HepG2 (cell line): ENCODE results near the gene MCM8. TPM values are rescaled to one million over a fixed set of nuclear protein-coding genes. Genes with fewer than 3 reads are reported as not detected.

Experiments used
- ATAC-seq: fragments of 200-7000 bp; cut with Tn5 transposase; 3 replicates; pipeline ENCODE4 v1.9.1; 2020; ENCODE audit warnings: mild to moderate bottlenecking, moderate library complexity
- BruUV-seq: library from RNA; stranded (reverse); fragments of 400-500 nt; replicated peaks from 2 replicates; lab custom pipeline; 2021; lab: Mats Ljungman, UMichigan
- CTCF ChIA-PET: fragments of 300-600 bp; formaldehyde crosslinking; extraction: SDS; loops from one replicate; lab custom pipeline; 2021; ENCODE audit warnings: low total read pairs, inconsistent platforms, low intra/inter-chr PET ratio; lab: Yijun Ruan, JAX
- POLR2A ChIA-PET: fragments of 350-600 bp; sonication (Branson Sonifier 250); formaldehyde crosslinking; loops from one replicate; lab custom pipeline; 2020; ENCODE audit warnings: antibody characterized with exemption, inconsistent platforms; lab: Yijun Ruan, JAX
- DNase-seq: peaks from one replicate; pipeline ENCODE4 v3.0.0-alpha.2; 2015; ENCODE audit warnings: low spot score
- FAIRE-seq: peaks from 3 replicates; lab custom pipeline; 2011; peaks lifted over from hg19 to GRCh38; lab: Jason Lieb, UNC
- H2AFZ ChIP-seq: one replicate; pipeline ENCODE4 v1.6.1; 2011; ENCODE audit warnings: low read length, inconsistent platforms
- H3K27ac ChIP-seq: fragments of 300-600 bp; 3 replicates; pipeline ENCODE4 v1.8.0; 2011; ENCODE audit warnings: mixed run types, mild to moderate bottlenecking, mixed read lengths, low read length, inconsistent platforms; ENCODE audit not compliant: insufficient read depth; ENCODE audit errors: extremely low read length
- H3K27me3 ChIP-seq, 2 experiments: fragments of 200-600 bp in 1 of 2; 2 replicates in 1 of 2; 3 replicates in 1 of 2; pipeline versions ENCODE4 v1.6.0 to v1.8.0; 2011; ENCODE audit warnings: low read length in 2 of 2, mild to moderate bottlenecking in 2 of 2, moderate library complexity in 2 of 2, inconsistent platforms in 1 of 2; ENCODE audit not compliant: insufficient read depth in 2 of 2, control insufficient read depth in 1 of 2
- H3K36me3 ChIP-seq, 2 experiments: fragments of 200-600 bp in 1 of 2; replicated peaks in 1 of 2; 2 replicates in 1 of 2; 3 replicates in 1 of 2; pipeline versions ENCODE4 v1.5.1 to v1.8.0; 2011; ENCODE audit warnings: low read length in 2 of 2, inconsistent platforms in 1 of 2; ENCODE audit not compliant: insufficient read depth in 2 of 2, control insufficient read depth in 1 of 2
- H3K4me1 ChIP-seq: 2 replicates; pipeline ENCODE4 v1.5.1; 2012; ENCODE audit warnings: low read length, inconsistent platforms; ENCODE audit not compliant: insufficient read depth
- H3K4me2 ChIP-seq: 2 replicates; pipeline ENCODE4 v1.6.0; 2011; ENCODE audit warnings: low read depth, low read length, inconsistent platforms
- H3K4me3 ChIP-seq, 3 experiments: fragments of 200-600 bp in 1 of 3; sonication (generic), shearing (Covaris generic) in 1 of 3; replicated peaks in 1 of 3; 2 replicates each; pipeline ENCODE4 v1.5.1; 2011 to 2016; ENCODE audit warnings: low read length in 3 of 3, inconsistent platforms in 2 of 3, low read depth in 2 of 3, mild to moderate bottlenecking in 2 of 3, control low read depth in 1 of 3, mixed read lengths in 1 of 3; ENCODE audit not compliant: insufficient read depth in 1 of 3
- H3K79me2 ChIP-seq: one replicate; pipeline ENCODE4 v1.6.1; 2011; ENCODE audit warnings: low read length, inconsistent platforms; ENCODE audit not compliant: insufficient read depth
- H3K9ac ChIP-seq: 2 replicates; pipeline ENCODE4 v1.6.0; 2011; ENCODE audit warnings: mild to moderate bottlenecking, low read depth, low read length, inconsistent platforms; ENCODE audit not compliant: insufficient read depth
- H3K9me3 ChIP-seq: 2 replicates; pipeline ENCODE4 v1.5.1; 2012; ENCODE audit warnings: mild to moderate bottlenecking, low read length
- H4K20me1 ChIP-seq: 2 replicates; pipeline ENCODE4 v1.6.0; 2011; ENCODE audit warnings: inconsistent platforms, mild to moderate bottlenecking, low read length, moderate library complexity; ENCODE audit not compliant: insufficient read depth
- ADNP ChIP-seq: sonication (generic); formaldehyde crosslinking; IDR thresholded peaks from 2 replicates; pipeline ENCODE4 v1.4.0; 2020; ENCODE audit warnings: missing genetic modification reagents
- ATF2 ChIP-seq: sonication (generic); formaldehyde crosslinking; IDR thresholded peaks from 2 replicates; pipeline ENCODE4 v1.4.0; 2020; ENCODE audit warnings: missing genetic modification reagents
- CHCHD3 ChIP-seq: sonication (generic); formaldehyde crosslinking; IDR thresholded peaks from 2 replicates; pipeline ENCODE4 v1.8.0; 2022; ENCODE audit warnings: mild to moderate bottlenecking, missing genetic modification reagents, moderate library complexity
- ETV6 ChIP-seq: sonication (generic); formaldehyde crosslinking; conservative IDR thresholded peaks from 2 replicates; pipeline ENCODE4 v1.4.0; 2020; ENCODE audit warnings: missing genetic modification reagents
- FLYWCH1 ChIP-seq: sonication (generic); formaldehyde crosslinking; IDR thresholded peaks from 2 replicates; pipeline ENCODE4 v1.8.1; 2023; ENCODE audit warnings: mild to moderate bottlenecking, missing genetic modification reagents
- FOXK2 ChIP-seq: fragments of 450-650 bp; IDR thresholded peaks from 2 replicates; pipeline ENCODE4 v1.6.1; 2016
- GPN1 ChIP-seq: sonication (generic); formaldehyde crosslinking; IDR thresholded peaks from 2 replicates; pipeline ENCODE4 v1.5.1; 2020; ENCODE audit warnings: missing genetic modification reagents, borderline replicate concordance
- KLF9 ChIP-seq: IDR thresholded peaks from 2 replicates; pipeline ENCODE4 v1.6.1; 2016; ENCODE audit warnings: low read depth
- MEIS1 ChIP-seq: sonication (generic); formaldehyde crosslinking; IDR thresholded peaks from 2 replicates; pipeline ENCODE4 v1.9.0; 2021; ENCODE audit warnings: mild to moderate bottlenecking, missing genetic modification reagents, moderate library complexity, borderline replicate concordance
- NCOA2 ChIP-seq: sonication (generic); formaldehyde crosslinking; IDR thresholded peaks from 2 replicates; pipeline ENCODE4 v1.8.0; 2022; ENCODE audit warnings: inconsistent platforms
- PHF8 ChIP-seq: sonication (generic); formaldehyde crosslinking; IDR thresholded peaks from 2 replicates; pipeline ENCODE4 v1.5.0; 2020; ENCODE audit warnings: missing genetic modification reagents
- RAD51 ChIP-seq: fragments of 450-650 bp; IDR thresholded peaks from 2 replicates; pipeline ENCODE4 v1.6.1; 2016; ENCODE audit warnings: borderline replicate concordance
- RARA ChIP-seq: IDR thresholded peaks from 2 replicates; pipeline ENCODE4 v1.6.1; 2016; ENCODE audit warnings: missing genetic modification reagents, missing compliant biosample characterization
- SIX1 ChIP-seq: sonication (generic); formaldehyde crosslinking; IDR thresholded peaks from 2 replicates; pipeline ENCODE4 v1.4.0; 2020; ENCODE audit warnings: missing genetic modification reagents, borderline replicate concordance
- SIX4 ChIP-seq: sonication (generic); formaldehyde crosslinking; IDR thresholded peaks from 2 replicates; pipeline ENCODE4 v1.4.0; 2020; ENCODE audit warnings: missing genetic modification reagents
- SRY ChIP-seq: sonication (generic); formaldehyde crosslinking; IDR thresholded peaks from 2 replicates; pipeline ENCODE4 v1.8.0; 2022; ENCODE audit warnings: mild to moderate bottlenecking, missing genetic modification reagents
- TCF7 ChIP-seq: sonication (generic); IDR thresholded peaks from 2 replicates; pipeline ENCODE4 v1.6.1; 2016; ENCODE audit warnings: antibody characterized with exemption, low read depth
- XRCC5 ChIP-seq: fragments of 200-400 bp; formaldehyde crosslinking; optimal IDR thresholded peaks from 2 replicates; pipeline ENCODE3; 2017; ENCODE audit warnings: mild to moderate bottlenecking, low read length
- ZNF225 ChIP-seq: sonication (generic); formaldehyde crosslinking; IDR thresholded peaks from 2 replicates; pipeline ENCODE4 v1.4.0; 2020; ENCODE audit warnings: mild to moderate bottlenecking, missing genetic modification reagents
- ZNF549 ChIP-seq: sonication (generic); formaldehyde crosslinking; IDR thresholded peaks from 2 replicates; pipeline ENCODE4 v1.5.0; 2020; ENCODE audit warnings: missing genetic modification reagents
- ZNF589 ChIP-seq: sonication (generic); formaldehyde crosslinking; conservative IDR thresholded peaks from 2 replicates; pipeline ENCODE4 v1.8.0; 2022; ENCODE audit warnings: mild to moderate bottlenecking, moderate library complexity, missing genetic modification reagents
- ZNF598 ChIP-seq: sonication (generic); formaldehyde crosslinking; IDR thresholded peaks from 2 replicates; pipeline ENCODE4 v1.5.1; 2020; ENCODE audit warnings: mild to moderate bottlenecking, missing genetic modification reagents, borderline replicate concordance
- ZNF709 ChIP-seq: sonication (generic); formaldehyde crosslinking; IDR thresholded peaks from 2 replicates; pipeline ENCODE4 v1.5.0; 2020; ENCODE audit warnings: mild to moderate bottlenecking, missing genetic modification reagents
- ZNF839 ChIP-seq: sonication (generic); formaldehyde crosslinking; IDR thresholded peaks from 2 replicates; pipeline ENCODE4 v1.4.0; 2020; ENCODE audit warnings: missing genetic modification reagents, mild to moderate bottlenecking, borderline replicate concordance
- ZSCAN31 ChIP-seq: sonication (generic); formaldehyde crosslinking; IDR thresholded peaks from 2 replicates; pipeline ENCODE4 v1.5.0; 2020; ENCODE audit warnings: low read depth, mild to moderate bottlenecking, missing genetic modification reagents
- ZXDC ChIP-seq: sonication (generic); formaldehyde crosslinking; IDR thresholded peaks from 2 replicates; pipeline ENCODE4 v1.5.0; 2020; ENCODE audit warnings: mild to moderate bottlenecking, missing genetic modification reagents
- WGBS: methylation state at CpG from one replicate; pipeline ENCODE4 v1.1.6; 2017; ENCODE audit warnings: low lambda C conversion rate; 5-methylcytosine and 5-hydroxymethylcytosine counted together
- in situ Hi-C: cut with HindIII; loops from 2 replicates; pipeline ENCODE4 v1.10.0; 2017; ENCODE audit warnings: low pct_unique_long_range_greater_than_20kb; ENCODE audit not compliant: extremely low pct_ligation_motif_present
- intact Hi-C: fragments of 100-400 bp; cut with micrococcal nuclease; formaldehyde crosslinking; loops from one replicate; pipeline ENCODE4 v1.10.0; 2022; ENCODE audit not compliant: unreplicated experiment
- polyA plus RNA-seq, 8 experiments: library from polyadenylated mRNA; depleted of rRNA in 3 of 8; stranded (reverse) in 7 of 8; unstranded in 1 of 8; fragments of >200 nt; fragmentation: Illumina TruSeq in 4 of 8; extraction: Trizol in 4 of 8; gene quantifications; 2 replicates each; pipeline versions ENCODE4 v1.2.1 to v1.2.3, GENCODE V29; 2011 to 2016; ENCODE audit warnings: low read depth in 4 of 8, missing spikeins in 1 of 8, mixed read lengths in 1 of 8; ENCODE audit not compliant: insufficient read depth in 1 of 8
- total RNA-seq, 5 experiments: library from RNA; depleted of rRNA; stranded (reverse); fragments of >200 nt; fragmentation: Illumina TruSeq; extraction: Trizol; gene quantifications; 2 replicates each; pipeline ENCODE4 v1.2.3, GENCODE V29; 2016; ENCODE audit warnings: low read depth in 1 of 5

MCM8 gene
- total and polyA plus RNA-seq, 2 of the 13 experiments (the other 11 are each of a cell fraction or from before 2014, with no cell fraction given), result 11.5 to 59.3 TPM

- DNase-seq (peak; percentile 86), ATAC-seq (no peak), FAIRE-seq (peak; percentile 28)
- in situ Hi-C loops (no loop called here), intact Hi-C loops (no loop called here)
- H3K79me2 ChIP-seq, result peaks cover 65% of the 10 kb centered on the region
- ChIA-PET CTCF (no interaction called here), POLR2A (interaction anchor here (0.5 to 2.7 kb wide), 18 partner anchors 11 to 494 kb away, joined by 3 to 13 read pairs (median 4); partner anchors contain the start of genes FERMT1 and LRRN4)
- H3K27me3 ChIP-seq, result no peaks in the 10 kb centered on the region; a peak in 1 of 5 replicates
- H3K36me3 ChIP-seq, result peaks cover 16 to 34% of the 10 kb centered on the region in 2 experiments
- no TSS peak for BruUV-seq
- peak overlapping the region; percentile 87 for H3K4me2 ChIP-seq
- H2AFZ ChIP-seq, result no peak overlapping the region
- H3K4me3 ChIP-seq, result peak overlapping the region; percentile 86 to 98 (median 97)
- WGBS, result 7% methylated on average over 5 of the region's 5 CpGs
- peaks cover 61% of the 10 kb centered on the region for H4K20me1 ChIP-seq
- H3K9me3 ChIP-seq, result no peaks in the 10 kb centered on the region
- peak overlapping the region; percentile 12 for H3K27ac ChIP-seq
- 0 out of 2 replicates have a peak overlapping the region, but pooled peaks have one; percentile 2 for H3K9ac ChIP-seq
- peaks cover 54% of the 10 kb centered on the region for H3K4me1 ChIP-seq
- TF ChIP-seq MEIS1 (no peak), SRY (CRISPR knock-in tag) (no peak), TCF7 (peak; percentile 77), GPN1 (no peak), ATF2 (no peak), SIX4 (no peak), ETV6 (CRISPR knock-in tag) (no peak), FLYWCH1 (CRISPR knock-in tag) (no peak), ZNF549 (no peak), ZNF225 (CRISPR knock-in tag) (no peak), RARA (CRISPR knock-in tag) (peak; percentile 58), CHCHD3 (CRISPR knock-in tag) (no peak), ADNP (CRISPR knock-in tag) (no peak), FOXK2 (no peak), ZSCAN31 (CRISPR knock-in tag) (no peak), RAD51 (no peak), KLF9 (CRISPR knock-in tag) (no peak), ZXDC (CRISPR knock-in tag) (no peak), ZNF709 (CRISPR knock-in tag) (no peak), ZNF589 (CRISPR knock-in tag) (no peak), PHF8 (no peak), SIX1 (no peak), XRCC5 (no peak), ZNF839 (CRISPR knock-in tag) (no peak), ZNF598 (CRISPR knock-in tag) (no peak), NCOA2 (CRISPR knock-in tag) (peak; percentile 58; the same call in 1 of the 2 replicates)
Observed at GRCh38 chr20:6008254-6008653, 57.8 kb downstream of the MCM8 start.
